Activated T-helper 9 cell treated with anti-CD3 and anti-CD28 coated beads, Interleukin-2, amount 50 U/mL, for 16 hours (primary cell): ENCODE data around the gene KLHDC9.

ENCODE experiments used
- DNase-seq: peaks from one replicate; pipeline ENCODE4 v3.0.0-alpha.2; 2020; ENCODE audit warnings: low read depth

Gene KLHDC9

GRCh38 chr1:161132410-161133219 is 34.5 kb downstream of the KLHDC9 start, which contains the start of gene DEDD:
DEDD (minus strand) TSS chr1:161132667; CDS start chr1:161124462, 8,205 bp downstream.
- peak; percentile 87 for DNase-seq

GRCh38 chr1:161133220-161133740 is 35.1 kb downstream of the KLHDC9 start:
- no peak for DNase-seq

GRCh38 chr1:161137881-161138280 is 39.7 kb downstream of the KLHDC9 start:
- no peak for DNase-seq

GRCh38 chr1:161138431-161138830 is 40.3 kb downstream of the KLHDC9 start:
- no peak for DNase-seq

DNA sequence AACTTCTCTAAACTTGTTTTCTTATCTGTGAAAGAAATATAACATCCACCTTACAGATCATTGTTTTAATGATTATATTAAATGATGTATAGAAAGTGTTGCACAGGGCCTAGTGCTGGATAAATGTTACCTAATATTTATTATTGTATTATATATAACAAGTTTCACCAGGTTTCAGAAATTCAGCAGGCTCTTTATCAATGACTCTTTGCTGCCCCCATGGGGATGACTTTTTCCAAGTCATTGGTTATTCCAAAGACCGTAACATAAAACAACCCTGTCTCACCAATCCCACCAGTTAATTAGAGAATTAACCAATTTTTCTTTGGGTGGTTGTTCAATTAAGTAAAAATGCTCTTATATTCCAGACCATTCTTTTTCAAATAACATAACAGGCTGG is 41.6 kb downstream of the KLHDC9 start:
- no peak for DNase-seq

DNA sequence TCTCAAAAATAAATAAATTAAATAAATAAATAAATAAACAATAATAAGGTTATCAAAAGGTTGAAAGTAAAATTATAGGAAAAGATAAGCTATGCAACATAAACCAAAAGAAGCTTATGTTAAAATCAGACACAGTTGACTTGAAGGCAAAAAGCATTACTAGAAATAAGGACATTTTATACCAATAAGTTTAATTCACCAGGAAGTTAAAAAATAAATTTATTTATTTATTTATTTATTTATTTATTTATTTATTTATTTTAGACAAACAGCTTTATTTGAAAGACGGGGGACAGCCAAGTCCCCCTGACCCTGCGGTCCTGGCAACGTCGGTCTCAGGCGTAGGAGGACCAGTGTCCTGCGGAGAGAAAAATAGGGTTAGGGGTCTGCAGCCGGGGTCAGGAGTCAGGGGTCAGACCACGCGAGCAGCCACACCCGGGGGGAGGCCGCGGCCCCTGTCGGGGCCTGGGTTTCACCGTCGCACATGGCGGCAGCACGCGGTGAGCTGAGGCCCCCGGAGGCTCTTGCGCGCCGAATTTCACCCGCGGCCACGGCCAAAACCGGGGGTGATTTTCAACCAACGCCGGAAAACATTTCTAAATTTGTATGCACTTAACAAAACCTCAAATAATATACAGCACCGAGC is 42.7 kb downstream of the KLHDC9 start:
- no peak for DNase-seq

- no peak for DNase-seq
Measured at GRCh38 chr1:161145832-161146231, 47.7 kb downstream of the KLHDC9 start.
